Loucy (cell line): ENCODE results near the gene SSUH2.

ENCODE experiments used
- H2AFZ ChIP-seq: fragments of 200-600 bp; sonication (generic); 2 replicates; pipeline ENCODE4 v1.6.0; 2016; ENCODE audit warnings: antibody characterized with exemption, mild to moderate bottlenecking, low read length, moderate library complexity
- H3F3A ChIP-seq: fragments of 200-600 bp; 2 replicates; pipeline ENCODE4 v1.6.0; 2016; ENCODE audit warnings: antibody characterized with exemption, low read depth, mild to moderate bottlenecking
- H3K27me3 ChIP-seq: fragments of 200-600 bp; sonication (generic); 2 replicates; pipeline ENCODE4 v1.6.1; 2014; ENCODE audit warnings: low read length, mild to moderate bottlenecking; ENCODE audit not compliant: insufficient read depth, poor library complexity, severe bottlenecking
- H3K36me3 ChIP-seq: fragments of 200-600 bp; sonication (generic); 2 replicates; pipeline ENCODE4 v1.6.1; 2016; ENCODE audit warnings: low read length; ENCODE audit not compliant: insufficient read depth
- H3K4me1 ChIP-seq: fragments of 200-600 bp; sonication (generic); 2 replicates; pipeline ENCODE4 v1.5.1; 2014; ENCODE audit warnings: low read length, mild to moderate bottlenecking; ENCODE audit not compliant: insufficient read depth, poor library complexity, severe bottlenecking
- H3K4me2 ChIP-seq: fragments of 200-600 bp; sonication (generic); 2 replicates; pipeline ENCODE4 v1.6.0; 2014; ENCODE audit warnings: antibody characterized with exemption, low read length, low read depth, mild to moderate bottlenecking; ENCODE audit not compliant: poor library complexity, severe bottlenecking
- H3K4me3 ChIP-seq: fragments of 200-600 bp; sonication (generic); 2 replicates; pipeline ENCODE4 v1.5.1; 2014; ENCODE audit warnings: low read length, mild to moderate bottlenecking, mixed read lengths; ENCODE audit not compliant: poor library complexity, severe bottlenecking
- H3K79me2 ChIP-seq: fragments of 200-600 bp; sonication (generic); 2 replicates; pipeline ENCODE4 v1.6.1; 2014; ENCODE audit warnings: low read length; ENCODE audit not compliant: insufficient read depth
- H3K9ac ChIP-seq: fragments of 200-600 bp; sonication (generic); 2 replicates; pipeline ENCODE4 v1.6.0; 2014; ENCODE audit warnings: mild to moderate bottlenecking, low read depth, low read length, moderate library complexity; ENCODE audit not compliant: poor library complexity, severe bottlenecking
- H3K9me2 ChIP-seq: fragments of 200-600 bp; sonication (generic); replicated peaks from 2 replicates; pipeline ENCODE4 v1.6.1; 2016; ENCODE audit warnings: low read depth, low read length, mixed read lengths
- H3K9me3 ChIP-seq: fragments of 200-600 bp; sonication (generic); 2 replicates; pipeline ENCODE4 v1.6.1; 2014; ENCODE audit warnings: mild to moderate bottlenecking, antibody characterized with exemption, low read length, low read depth; ENCODE audit not compliant: insufficient read depth
- H4K20me1 ChIP-seq: fragments of 200-600 bp; sonication (generic); 2 replicates; pipeline ENCODE4 v1.6.0; 2014; ENCODE audit warnings: antibody characterized with exemption, low read length, mild to moderate bottlenecking; ENCODE audit not compliant: insufficient read depth, poor library complexity, severe bottlenecking
- EZH2phosphoT487 ChIP-seq: fragments of 200-600 bp; IDR thresholded peaks from 2 replicates; pipeline ENCODE4 v1.6.1; 2018; ENCODE audit warnings: antibody characterized with exemption, mild to moderate bottlenecking, moderate library complexity, borderline replicate concordance
- TF ChIP-seq, protein P1 (sequence below): fragments of 200-600 bp; sonication (generic); conservative IDR thresholded peaks from 2 replicates; pipeline ENCODE4 v1.5.1; 2014; ENCODE audit warnings: mild to moderate bottlenecking, antibody characterized with exemption, low read length

Gene SSUH2

DNA sequence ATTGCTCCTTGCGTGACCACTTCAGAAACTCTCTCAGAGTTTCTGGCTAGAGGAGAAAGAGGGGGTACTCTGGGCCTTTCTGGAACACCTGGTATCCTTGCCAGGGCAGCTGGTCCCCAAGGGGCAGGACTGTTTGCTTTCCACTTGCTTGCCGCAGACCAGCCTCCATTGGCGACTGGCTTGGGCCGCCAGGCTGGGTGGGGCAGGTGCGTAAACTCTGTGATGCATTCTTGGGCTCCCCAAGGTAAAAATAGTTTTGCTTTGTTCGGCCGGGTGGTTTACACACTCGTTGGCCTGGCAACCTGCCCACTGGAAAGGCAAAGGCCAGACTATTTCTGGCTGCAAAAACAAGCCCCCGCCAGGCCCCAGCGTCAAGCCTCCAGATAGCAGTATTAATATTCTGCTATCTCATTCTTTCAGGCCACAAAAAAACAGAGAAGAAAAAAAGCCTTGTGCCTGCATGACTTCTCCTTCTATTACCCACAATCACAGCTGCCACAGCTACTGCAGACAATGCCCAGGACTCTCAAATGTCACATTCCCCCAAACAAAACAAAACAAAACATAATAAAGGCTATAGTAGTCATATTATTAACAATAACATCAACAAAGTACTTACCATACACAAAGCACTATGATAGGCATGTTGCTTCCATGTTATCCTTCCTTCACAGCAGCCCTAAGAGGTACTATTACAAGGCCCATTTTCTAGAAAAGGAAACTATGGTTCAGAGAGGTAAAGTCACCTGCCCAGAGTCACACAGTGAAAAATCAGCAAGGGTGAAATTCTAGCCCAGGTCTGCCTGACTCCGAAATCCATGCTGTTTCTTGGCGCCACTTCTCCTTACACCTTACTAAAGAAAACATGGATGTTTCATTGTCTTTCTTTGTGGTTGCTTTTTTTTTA is 14.0 kb upstream of the SSUH2 start:
- TF ChIP-seq, protein P1, sequence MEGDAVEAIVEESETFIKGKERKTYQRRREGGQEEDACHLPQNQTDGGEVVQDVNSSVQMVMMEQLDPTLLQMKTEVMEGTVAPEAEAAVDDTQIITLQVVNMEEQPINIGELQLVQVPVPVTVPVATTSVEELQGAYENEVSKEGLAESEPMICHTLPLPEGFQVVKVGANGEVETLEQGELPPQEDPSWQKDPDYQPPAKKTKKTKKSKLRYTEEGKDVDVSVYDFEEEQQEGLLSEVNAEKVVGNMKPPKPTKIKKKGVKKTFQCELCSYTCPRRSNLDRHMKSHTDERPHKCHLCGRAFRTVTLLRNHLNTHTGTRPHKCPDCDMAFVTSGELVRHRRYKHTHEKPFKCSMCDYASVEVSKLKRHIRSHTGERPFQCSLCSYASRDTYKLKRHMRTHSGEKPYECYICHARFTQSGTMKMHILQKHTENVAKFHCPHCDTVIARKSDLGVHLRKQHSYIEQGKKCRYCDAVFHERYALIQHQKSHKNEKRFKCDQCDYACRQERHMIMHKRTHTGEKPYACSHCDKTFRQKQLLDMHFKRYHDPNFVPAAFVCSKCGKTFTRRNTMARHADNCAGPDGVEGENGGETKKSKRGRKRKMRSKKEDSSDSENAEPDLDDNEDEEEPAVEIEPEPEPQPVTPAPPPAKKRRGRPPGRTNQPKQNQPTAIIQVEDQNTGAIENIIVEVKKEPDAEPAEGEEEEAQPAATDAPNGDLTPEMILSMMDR = no peak
- TF ChIP-seq EZH2phosphoT487 = no peak
- no peaks in the 10 kb centered on the region for H3F3A ChIP-seq
- H3K9me3 ChIP-seq = no peaks in the 10 kb centered on the region
- no peak overlapping the region for H3K4me3 ChIP-seq
- H3K9me2 ChIP-seq = no peaks in the 10 kb centered on the region
- H3K36me3 ChIP-seq = no peaks in the 10 kb centered on the region
- no peaks in the 10 kb centered on the region for H3K79me2 ChIP-seq
- no peaks in the 10 kb centered on the region for H4K20me1 ChIP-seq
- H3K27me3 ChIP-seq = no peaks in the 10 kb centered on the region
- no peaks in the 10 kb centered on the region for H3K4me1 ChIP-seq
- H3K9ac ChIP-seq = no peak overlapping the region
- no peak overlapping the region for H2AFZ ChIP-seq
- H3K4me2 ChIP-seq = no peak overlapping the region

DNA sequence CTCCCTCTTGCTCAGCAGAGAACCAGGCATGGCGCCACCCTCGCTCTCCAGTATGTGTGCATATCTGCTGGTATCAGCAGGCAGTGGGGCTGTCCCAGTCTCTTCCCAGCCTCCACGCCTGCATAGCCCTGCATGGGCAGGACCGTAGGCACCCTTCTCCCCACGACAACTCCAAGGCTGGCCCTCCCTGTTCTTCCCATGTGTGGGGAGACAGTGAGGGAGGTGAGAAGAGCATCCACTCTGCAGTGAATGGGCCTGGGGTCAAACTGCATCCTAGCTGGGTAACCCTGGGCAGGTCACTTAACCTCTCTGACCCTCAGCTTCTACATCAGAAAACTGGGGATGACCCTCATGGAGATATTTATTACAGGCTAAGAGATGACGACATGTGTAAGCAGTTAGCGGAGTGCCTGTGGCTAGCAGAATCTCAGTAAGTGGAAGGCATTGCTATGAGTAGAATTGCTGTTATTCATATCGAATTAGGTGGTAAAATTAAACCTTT is 13.3 kb upstream of the SSUH2 start:
- H3K9me2 ChIP-seq = no peaks in the 10 kb centered on the region
- no peak overlapping the region for H2AFZ ChIP-seq

DNA sequence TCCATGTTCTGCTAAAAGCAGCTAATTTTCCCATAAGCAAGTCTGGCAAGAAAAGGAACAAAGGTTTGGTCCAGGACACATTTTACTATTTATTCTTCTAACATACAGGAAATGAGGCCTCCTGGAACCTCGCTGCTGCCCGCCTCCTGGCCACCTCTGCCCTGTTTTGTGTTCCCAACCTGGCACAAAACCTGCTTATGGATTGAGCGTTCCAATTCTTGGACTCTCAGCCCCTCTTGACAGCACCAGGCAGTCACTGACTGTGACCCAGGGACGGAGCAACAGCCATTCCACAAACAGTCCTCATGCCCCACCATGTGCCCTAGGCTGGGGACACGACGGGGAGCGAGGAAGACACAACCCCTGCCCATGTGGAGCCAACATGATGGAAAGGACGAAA is 11.6 kb upstream of the SSUH2 start:
- Histone ChIP-seq H3K4me1 (no peaks in the 10 kb centered on the region), H3K27me3 (no peaks in the 10 kb centered on the region), H3K9ac (no peak overlapping the region), H3K9me2 (no peaks in the 10 kb centered on the region), H3K4me2 (no peak overlapping the region), H4K20me1 (no peaks in the 10 kb centered on the region), H3K36me3 (no peaks in the 10 kb centered on the region), H3K79me2 (no peaks in the 10 kb centered on the region), H2AFZ (no peak overlapping the region), H3K9me3 (no peaks in the 10 kb centered on the region), H3F3A (no peaks in the 10 kb centered on the region), H3K4me3 (no peak overlapping the region)
- no peak for TF ChIP-seq EZH2phosphoT487
- TF ChIP-seq, protein P1 = no peak

More for the DNA sequence above, 13.3 kb upstream of the SSUH2 start:
- H3K4me3 ChIP-seq = no peak overlapping the region
- no peak overlapping the region for H3K4me2 ChIP-seq
- no peak overlapping the region for H3K9ac ChIP-seq
- no peaks in the 10 kb centered on the region for H3F3A ChIP-seq
- H3K9me3 ChIP-seq = no peaks in the 10 kb centered on the region
- H3K27me3 ChIP-seq = no peaks in the 10 kb centered on the region
- H3K36me3 ChIP-seq = no peaks in the 10 kb centered on the region
- TF ChIP-seq, protein P1 = no peak
- no peak for TF ChIP-seq EZH2phosphoT487
- H4K20me1 ChIP-seq = no peaks in the 10 kb centered on the region
- H3K4me1 ChIP-seq = no peaks in the 10 kb centered on the region
- no peaks in the 10 kb centered on the region for H3K79me2 ChIP-seq
